Measurements from ENCODE around the gene SNTN. TPM values are rescaled to one million over a fixed set of nuclear protein-coding genes. Genes with fewer than 3 reads are reported as not detected.

The SNTN gene
- total RNA-seq, 1 donor from 2014 or later: not detected

DNA sequence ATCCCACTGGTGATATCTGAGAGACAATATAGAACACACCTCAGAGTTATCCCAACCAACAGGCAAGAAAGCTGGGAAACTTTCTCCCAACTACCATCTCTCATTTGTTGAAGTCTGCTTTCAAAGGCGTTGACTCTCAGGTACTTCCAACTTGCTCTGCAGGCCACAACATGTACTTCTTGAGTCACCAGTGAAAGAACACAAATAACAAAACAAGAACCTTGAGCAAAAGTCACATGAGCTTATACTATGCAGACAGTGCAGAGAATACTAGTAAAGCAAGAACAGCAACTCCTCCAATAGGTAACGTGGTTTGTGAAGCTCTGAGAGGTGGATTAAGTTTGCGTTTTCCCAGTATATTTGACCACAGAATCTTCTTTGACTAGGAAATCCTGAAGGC lies 20.6 kb downstream of the SNTN start:
- intact Hi-C loops (cut with micrococcal nuclease): no loop called here

DNA sequence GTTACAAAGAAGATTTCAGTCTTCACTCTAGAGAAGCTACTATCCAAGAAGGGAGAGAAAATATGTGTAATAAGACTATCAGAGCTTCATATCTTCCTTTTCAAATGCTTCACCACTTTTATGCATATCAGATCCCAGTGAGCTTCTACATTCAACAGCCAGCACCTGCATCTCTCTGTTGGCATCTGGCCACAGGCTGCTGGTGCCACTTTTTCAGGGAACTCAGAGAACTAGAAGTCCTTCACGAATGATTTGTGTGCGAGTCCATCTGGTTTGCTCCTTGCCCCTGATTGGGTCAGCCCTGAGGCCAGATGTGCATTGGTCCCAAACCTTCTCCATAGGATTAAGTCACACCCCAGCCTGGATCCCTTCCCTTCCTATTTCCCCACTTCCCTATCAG lies 22.1 kb downstream of the SNTN start:
- intact Hi-C loops (cut with micrococcal nuclease): no loop called here

DNA sequence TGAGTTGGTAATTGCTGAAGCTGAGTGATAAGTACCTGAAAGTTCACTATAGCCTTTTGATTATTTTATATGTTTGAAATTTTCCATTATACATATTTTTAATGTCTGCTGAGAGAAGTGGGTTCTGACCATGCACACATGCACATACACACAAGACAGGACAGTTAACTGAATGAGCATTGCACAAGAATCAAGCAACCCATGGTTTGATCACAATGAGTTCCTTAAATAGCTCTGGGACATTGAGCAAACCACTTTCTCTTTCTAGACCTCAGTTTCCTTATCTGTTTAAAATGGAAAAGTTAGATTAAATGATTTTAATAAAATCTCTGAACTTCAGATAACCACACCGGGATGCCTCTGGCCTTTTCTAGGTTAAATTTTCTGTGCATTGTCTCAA lies 26.7 kb downstream of the SNTN start:
- intact Hi-C loops (cut with micrococcal nuclease): no loop called here

DNA sequence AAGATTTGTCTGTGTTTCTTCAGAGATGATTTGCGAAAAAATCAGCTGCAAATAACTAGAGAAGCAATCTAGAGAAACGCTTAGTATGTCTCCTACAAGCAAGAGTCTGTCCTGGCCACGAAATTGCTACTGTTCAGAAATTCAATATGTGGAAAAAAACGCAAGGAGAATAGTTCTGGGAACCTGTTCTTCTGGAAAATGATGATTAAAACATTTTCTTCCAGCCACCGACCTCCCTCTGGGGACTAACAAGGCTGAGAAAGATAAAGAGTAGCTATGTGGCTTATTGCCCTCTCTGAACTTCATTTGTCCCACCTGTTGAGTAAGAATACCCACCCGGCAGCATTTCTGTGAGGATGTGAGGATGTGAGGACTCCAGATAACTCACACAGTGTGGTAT lies 31.6 kb downstream of the SNTN start:
- intact Hi-C loops (cut with micrococcal nuclease): no loop called here

DNA sequence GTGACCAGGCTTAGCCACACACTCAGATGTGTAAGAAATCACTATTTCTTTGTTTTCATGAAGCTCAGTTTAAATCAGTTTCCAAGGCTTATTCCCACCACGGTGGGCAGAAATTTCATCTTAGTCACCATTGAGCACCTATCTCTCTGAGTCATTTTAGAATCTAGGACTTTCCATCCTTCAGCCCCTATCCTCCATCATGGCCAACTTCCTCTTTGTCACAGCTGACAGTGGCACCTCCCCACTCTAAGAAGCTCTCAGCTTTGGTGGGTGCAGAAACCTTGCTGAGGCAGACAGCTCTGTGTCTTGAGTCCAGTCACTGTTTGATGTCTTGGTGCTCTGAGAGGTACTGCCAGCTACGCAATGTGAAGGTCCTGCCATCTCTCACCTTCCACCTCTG lies 32.9 kb downstream of the SNTN start:
- intact Hi-C loops (cut with micrococcal nuclease): no loop called here

DNA sequence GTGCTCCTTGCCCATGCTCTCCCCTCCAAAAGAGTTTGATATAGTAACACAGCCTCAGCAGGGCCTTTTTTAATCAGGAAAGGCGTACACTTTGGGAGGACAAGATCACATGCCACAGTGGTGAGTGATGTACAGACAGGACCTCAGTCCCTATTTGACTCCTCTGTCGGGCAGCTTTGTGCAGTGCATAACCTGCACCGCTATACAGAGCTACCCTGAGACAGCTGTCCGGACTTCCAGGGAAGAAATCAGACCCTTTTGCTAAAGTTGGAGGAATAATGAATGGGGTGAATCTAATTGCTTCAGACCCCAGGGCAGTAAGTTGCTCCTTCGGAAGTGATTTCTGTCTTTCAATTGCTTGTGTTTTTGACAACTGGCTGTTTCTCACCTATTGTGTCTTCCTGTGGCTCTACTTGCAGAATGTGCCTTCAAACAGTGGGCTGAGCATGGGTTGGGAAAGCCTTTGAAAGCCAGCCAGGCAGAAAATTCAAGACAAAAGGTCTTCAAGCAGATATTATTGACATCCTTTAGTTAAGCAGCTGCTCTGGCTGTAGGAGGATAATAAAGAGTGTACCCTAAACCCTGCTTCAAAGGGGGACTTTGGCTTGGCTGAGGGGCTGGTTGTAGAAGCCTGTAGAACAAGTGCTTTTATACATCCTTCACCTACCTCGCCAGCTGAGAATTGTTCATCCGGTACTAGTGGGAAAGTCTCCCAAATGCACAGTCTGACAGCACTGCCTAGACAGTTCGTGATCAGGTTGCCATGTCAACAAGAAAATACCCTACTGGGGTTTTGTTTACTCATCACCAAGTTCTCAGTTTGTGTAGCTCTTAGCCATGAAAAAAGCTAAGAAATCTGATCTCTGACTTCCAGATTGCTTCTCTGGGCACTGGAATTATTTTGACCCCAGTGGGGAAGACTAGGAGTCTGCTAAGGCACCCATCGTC lies 35.1 kb downstream of the SNTN start:
- intact Hi-C loops (cut with micrococcal nuclease): no loop called here

DNA sequence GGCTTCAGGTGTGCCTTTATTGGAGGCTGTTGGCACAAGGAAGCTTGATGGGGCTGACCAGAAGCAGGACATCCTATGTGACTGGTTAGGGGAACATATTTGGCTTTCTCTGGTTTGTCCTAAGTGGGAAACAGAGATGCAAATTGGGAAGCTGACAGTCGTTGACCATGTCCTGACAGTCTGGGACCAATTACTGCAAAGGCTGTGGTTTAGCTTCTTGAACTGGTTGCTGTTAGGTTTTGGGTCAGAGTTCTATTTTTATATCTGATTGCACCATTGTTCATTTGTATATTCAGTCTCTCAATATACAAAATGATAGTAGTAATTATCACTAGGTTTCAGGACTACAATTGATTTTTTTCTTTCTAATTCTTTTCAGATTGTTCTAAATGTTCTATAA lies 36.8 kb downstream of the SNTN start:
- intact Hi-C loops (cut with micrococcal nuclease): no loop called here

DNA sequence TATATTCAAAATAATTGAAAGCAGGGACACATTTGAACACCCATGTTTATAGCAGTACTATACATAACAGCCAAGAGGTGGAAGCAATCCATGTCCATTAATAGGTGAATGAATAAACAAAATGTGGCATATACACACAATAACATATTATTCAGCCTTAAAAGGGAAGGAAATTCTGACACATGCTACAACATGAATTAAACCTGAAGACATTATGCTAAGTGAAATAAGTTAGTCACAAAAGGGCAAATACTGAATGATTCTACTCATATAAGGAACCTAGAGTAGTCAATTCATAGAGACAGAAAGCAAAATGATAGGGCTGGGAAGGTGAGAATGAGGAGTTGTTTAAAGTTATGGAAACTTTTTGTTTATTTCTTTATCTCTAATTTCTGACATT lies 40.9 kb downstream of the SNTN start:
- intact Hi-C loops (cut with micrococcal nuclease): no loop called here

DNA sequence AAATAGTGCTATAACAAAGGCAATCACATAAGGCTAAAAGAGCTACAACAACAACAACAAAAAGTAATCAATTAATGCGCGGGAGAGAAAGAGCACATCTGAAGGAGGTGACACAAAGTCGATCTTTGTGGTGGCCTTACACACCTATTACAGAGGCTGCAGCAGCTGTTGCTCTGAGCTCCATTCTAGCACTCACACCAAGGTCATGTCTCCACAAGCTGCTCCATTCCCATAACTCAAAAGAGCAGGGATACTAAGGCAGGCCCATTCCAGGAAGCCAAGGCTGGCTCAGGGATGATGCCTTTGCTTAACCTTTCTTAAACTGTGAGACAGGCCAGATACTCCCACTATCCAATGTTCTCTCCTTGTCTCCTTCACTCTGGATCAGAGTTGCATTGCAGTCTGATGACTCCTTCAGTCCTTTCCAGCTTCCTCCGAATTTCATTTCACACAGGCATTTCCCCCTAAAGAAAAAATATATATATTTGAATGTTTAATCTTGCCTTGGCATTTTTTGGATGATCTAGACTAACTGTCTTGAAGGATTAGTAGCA lies 52.7 kb downstream of the SNTN start:
- intact Hi-C loops (cut with micrococcal nuclease): no loop called here

DNA sequence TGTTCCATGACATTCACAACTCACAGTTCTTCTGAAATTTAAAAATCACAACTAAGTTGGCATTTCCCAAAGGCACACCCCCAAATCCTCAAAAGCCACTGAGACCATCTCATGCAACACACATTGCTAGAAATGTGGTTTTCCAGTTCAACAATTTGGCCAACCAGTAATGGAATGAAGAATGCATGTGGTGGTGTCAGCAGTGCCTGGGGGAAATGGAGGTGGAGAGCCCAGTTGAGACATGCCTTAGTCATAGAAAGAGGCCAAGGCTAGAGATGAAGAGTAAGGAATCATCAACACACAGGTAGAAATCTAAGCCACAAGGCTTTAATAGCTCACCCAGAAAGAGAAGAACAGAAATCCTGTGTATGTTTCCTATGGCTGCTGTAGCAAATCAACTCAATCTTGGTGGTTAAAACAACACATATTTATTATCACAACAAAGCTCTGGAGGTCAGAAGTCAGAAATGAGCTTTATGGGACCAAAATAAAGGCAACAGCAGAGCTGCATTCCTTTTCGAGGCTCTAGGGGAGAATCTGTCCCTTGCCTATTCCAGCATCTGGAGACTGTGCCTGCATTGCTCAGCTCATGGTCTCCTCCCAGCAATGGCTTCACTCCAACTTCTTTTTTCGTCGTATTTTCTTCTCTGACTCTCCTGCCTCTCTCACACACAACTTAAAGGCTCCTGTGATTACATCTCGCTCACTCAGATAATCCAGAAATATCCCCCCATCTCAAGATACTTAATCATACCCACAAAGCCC lies 54.0 kb downstream of the SNTN start:
- intact Hi-C loops (cut with micrococcal nuclease): no loop called here

DNA sequence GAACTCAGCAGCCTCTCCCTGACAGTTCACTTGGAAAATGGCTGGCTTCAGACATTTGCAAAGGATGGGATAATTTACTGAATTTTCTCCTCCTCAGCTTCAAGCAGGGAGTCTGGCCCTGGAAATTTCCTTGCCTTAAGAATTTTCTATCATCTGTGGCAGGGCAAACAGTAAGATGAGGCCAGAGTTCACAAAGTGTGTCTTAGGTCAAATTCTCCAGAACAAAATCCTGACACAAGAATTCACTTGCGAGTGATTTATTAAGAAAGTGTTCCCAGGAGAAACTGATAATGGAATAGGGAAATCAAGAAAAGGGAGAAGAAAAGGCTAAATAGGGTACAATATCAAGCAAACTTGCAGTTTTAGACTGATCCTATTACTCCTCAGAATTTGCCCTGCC lies 55.3 kb downstream of the SNTN start:
- intact Hi-C loops (cut with micrococcal nuclease): no loop called here

DNA sequence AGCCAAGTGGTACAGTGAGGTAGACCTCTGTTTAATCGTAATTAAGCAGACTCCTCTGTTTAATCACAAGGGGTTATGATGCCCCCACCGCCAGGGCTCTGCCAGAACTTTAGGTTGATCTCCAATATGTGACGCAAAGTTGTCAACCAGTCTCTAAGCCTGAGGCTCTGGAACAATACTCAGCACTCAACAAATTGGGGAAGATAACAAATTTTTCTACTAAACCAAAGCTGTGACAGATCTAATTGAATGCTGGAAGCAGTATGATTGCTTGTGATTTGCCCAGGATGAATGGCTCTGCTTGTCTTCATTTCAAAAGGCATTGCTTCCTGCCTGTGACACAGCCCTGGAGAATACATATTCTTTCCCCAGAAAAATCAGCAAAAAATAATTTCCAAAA lies 57.1 kb downstream of the SNTN start:
- intact Hi-C loops (cut with micrococcal nuclease): no loop called here

Other genes starting within 250 kb of the SNTN start
- not detected in 2 replicates for gene C3orf49, start 166.6 kb downstream of the SNTN start, total RNA-seq
- gene THOC7, start 211.1 kb downstream of the SNTN start, total RNA-seq: 89.2 and 90.5 TPM in 2 replicates
- gene ATXN7, start 211.2 kb downstream of the SNTN start, total RNA-seq: 79.2 and 82.5 TPM in 2 replicates